HepG2 (cell line): ENCODE data around the gene SGCG.

Experiments used
- ARID2 ChIP-seq: sonication (generic); formaldehyde crosslinking; IDR thresholded peaks from 2 replicates; pipeline ENCODE4 v1.8.1; 2022; ENCODE audit warnings: mild to moderate bottlenecking, missing genetic modification reagents, borderline replicate concordance
- BATF2 ChIP-seq: sonication (generic); formaldehyde crosslinking; IDR thresholded peaks from 2 replicates; pipeline ENCODE4 v1.8.0; 2022; ENCODE audit warnings: mild to moderate bottlenecking, missing genetic modification reagents, moderate library complexity
- CHD2 ChIP-seq: IDR thresholded peaks from 2 replicates; pipeline ENCODE4 v1.6.1; 2011; ENCODE audit warnings: low read depth, low read length, improper control_type of control experiment
- CREB3 ChIP-seq: sonication (generic); formaldehyde crosslinking; IDR thresholded peaks from 2 replicates; pipeline ENCODE4 v1.5.0; 2020; ENCODE audit warnings: missing genetic modification reagents
- HES4 ChIP-seq: sonication (generic); formaldehyde crosslinking; IDR thresholded peaks from 2 replicates; pipeline ENCODE4 v1.9.0; 2021; ENCODE audit warnings: mild to moderate bottlenecking, missing genetic modification reagents, borderline replicate concordance
- MED1 ChIP-seq: sonication (generic); formaldehyde crosslinking; IDR thresholded peaks from 2 replicates; pipeline ENCODE4 v1.4.0; 2020; ENCODE audit warnings: missing genetic modification reagents
- NR1H2 ChIP-seq: sonication (generic); formaldehyde crosslinking; IDR thresholded peaks from 2 replicates; pipeline ENCODE4 v1.8.1; 2022; ENCODE audit warnings: low read depth, missing genetic modification reagents, borderline replicate concordance
- NR3C1 ChIP-seq: sonication (generic); formaldehyde crosslinking; IDR thresholded peaks from 2 replicates; pipeline ENCODE4 v1.4.0; 2020; ENCODE audit warnings: missing genetic modification reagents
- REST ChIP-seq, 2 experiments: IDR thresholded peaks; 2 replicates each; pipeline ENCODE4 v1.6.1; 2011 to 2012; ENCODE audit warnings: low read length in 2 of 2, borderline replicate concordance in 1 of 2, low read depth in 1 of 2, mild to moderate bottlenecking in 1 of 2, moderate library complexity in 1 of 2
- RNF2 ChIP-seq: fragments of 450-650 bp; conservative IDR thresholded peaks from 2 replicates; pipeline ENCODE4 v1.6.1; 2016; ENCODE audit warnings: low read depth
- TAF1 ChIP-seq: sonication (generic); formaldehyde crosslinking; IDR thresholded peaks from 2 replicates; pipeline ENCODE4 v1.4.0; 2020; ENCODE audit warnings: missing genetic modification reagents
- ZBTB33 ChIP-seq: sonication (generic); formaldehyde crosslinking; IDR thresholded peaks from 2 replicates; pipeline ENCODE4 v1.4.0; 2020; ENCODE audit warnings: missing genetic modification reagents
- ZSCAN29 ChIP-seq: sonication (generic); formaldehyde crosslinking; conservative IDR thresholded peaks from 2 replicates; pipeline ENCODE4 v1.4.0; 2020; ENCODE audit warnings: mild to moderate bottlenecking, missing genetic modification reagents
- TF ChIP-seq, protein P1 (sequence below): sonication (generic); formaldehyde crosslinking; IDR thresholded peaks from 2 replicates; pipeline ENCODE4 v1.5.0; 2020; ENCODE audit warnings: mild to moderate bottlenecking, missing genetic modification reagents, moderate library complexity

DNA sequence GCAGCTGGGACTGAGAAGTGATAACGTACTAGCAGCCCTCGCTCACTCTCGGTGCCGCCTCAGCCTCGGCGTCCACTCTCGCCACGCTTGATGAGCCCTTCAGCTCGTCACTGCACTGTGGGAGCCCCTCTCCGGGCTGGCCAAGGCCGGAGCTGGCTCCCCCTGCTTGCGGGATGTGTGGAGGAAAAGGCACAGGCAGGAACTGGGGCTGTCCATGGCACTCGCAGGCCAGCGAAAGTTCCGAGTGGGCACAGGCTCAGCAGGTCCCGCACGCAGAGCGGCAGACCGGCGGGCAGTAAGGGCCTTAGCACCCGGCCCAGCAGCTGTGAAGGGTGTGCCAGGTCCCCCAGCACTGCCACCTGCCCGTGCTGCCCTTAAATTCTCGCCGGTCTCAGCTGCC is 38.8 kb upstream of the SGCG start:
- no peak for TF ChIP-seq ZBTB33 (CRISPR knock-in tag)
- TF ChIP-seq RNF2, result no peak
- TF ChIP-seq, protein P1, sequence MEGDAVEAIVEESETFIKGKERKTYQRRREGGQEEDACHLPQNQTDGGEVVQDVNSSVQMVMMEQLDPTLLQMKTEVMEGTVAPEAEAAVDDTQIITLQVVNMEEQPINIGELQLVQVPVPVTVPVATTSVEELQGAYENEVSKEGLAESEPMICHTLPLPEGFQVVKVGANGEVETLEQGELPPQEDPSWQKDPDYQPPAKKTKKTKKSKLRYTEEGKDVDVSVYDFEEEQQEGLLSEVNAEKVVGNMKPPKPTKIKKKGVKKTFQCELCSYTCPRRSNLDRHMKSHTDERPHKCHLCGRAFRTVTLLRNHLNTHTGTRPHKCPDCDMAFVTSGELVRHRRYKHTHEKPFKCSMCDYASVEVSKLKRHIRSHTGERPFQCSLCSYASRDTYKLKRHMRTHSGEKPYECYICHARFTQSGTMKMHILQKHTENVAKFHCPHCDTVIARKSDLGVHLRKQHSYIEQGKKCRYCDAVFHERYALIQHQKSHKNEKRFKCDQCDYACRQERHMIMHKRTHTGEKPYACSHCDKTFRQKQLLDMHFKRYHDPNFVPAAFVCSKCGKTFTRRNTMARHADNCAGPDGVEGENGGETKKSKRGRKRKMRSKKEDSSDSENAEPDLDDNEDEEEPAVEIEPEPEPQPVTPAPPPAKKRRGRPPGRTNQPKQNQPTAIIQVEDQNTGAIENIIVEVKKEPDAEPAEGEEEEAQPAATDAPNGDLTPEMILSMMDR (CRISPR knock-in tag), result no peak
- TF ChIP-seq ZSCAN29, result no peak
- no peak for TF ChIP-seq BATF2
- TF ChIP-seq CHD2, result no peak
- no peak for TF ChIP-seq REST (IDR thresholded peaks at IDR 0.05; ENCODE audit: borderline replicate concordance in 1 of 2, low read depth in 1 of 2, low read length in 2 of 2)
- TF ChIP-seq HES4 (CRISPR knock-in tag), result no peak
- TF ChIP-seq NR3C1 (CRISPR knock-in tag), result no peak
- TF ChIP-seq MED1 (CRISPR knock-in tag), result no peak
- no peak for TF ChIP-seq TAF1
- TF ChIP-seq ARID2 (CRISPR knock-in tag), result no peak
- TF ChIP-seq CREB3 (CRISPR knock-in tag), result no peak
- TF ChIP-seq NR1H2, result no peak
